Mesothelial cell of epicardium (in vitro differentiated cells): ENCODE measurements around the gene IFNB1. TPM values are rescaled to one million over a fixed set of nuclear protein-coding genes. Genes with fewer than 3 reads are reported as not detected.

Experiments used
- DNase-seq, 2 experiments: peaks; one replicate each; pipeline ENCODE4 v3.0.0; 2021; ENCODE audit warnings: low spot score in 2 of 2; ENCODE audit not compliant: unreplicated experiment in 2 of 2
- H3K27ac Mint-ChIP-seq: 2 replicates; pipeline ENCODE4 v1.8.0; 2021; ENCODE audit warnings: mixed read lengths
- H3K27me3 Mint-ChIP-seq: 2 replicates; pipeline ENCODE4 v1.8.0; 2021; ENCODE audit warnings: low read depth, mixed read lengths
- H3K36me3 Mint-ChIP-seq: 2 replicates; pipeline ENCODE4 v1.8.0; 2021; ENCODE audit warnings: mixed read lengths
- H3K4me1 Mint-ChIP-seq: 2 replicates; pipeline ENCODE4 v1.8.0; 2021; ENCODE audit warnings: mixed read lengths
- H3K4me3 Mint-ChIP-seq: 2 replicates; pipeline ENCODE4 v1.8.0; 2021; ENCODE audit warnings: mild to moderate bottlenecking, moderate library complexity, mixed read lengths
- H3K9me3 Mint-ChIP-seq: 2 replicates; pipeline ENCODE4 v1.8.0; 2021; ENCODE audit warnings: mixed read lengths
- CTCF ChIP-seq: fragments of 200-600 bp; sonication (generic); IDR thresholded peaks from one replicate; pipeline ENCODE4 v1.5.0; 2021; ENCODE audit warnings: antibody characterized with exemption; ENCODE audit not compliant: unreplicated experiment
- total RNA-seq: library from RNA; stranded (reverse); gene quantifications from 3 replicates; pipeline ENCODE4 v1.2.1, GENCODE V29; 2021

Gene IFNB1
- total RNA-seq = not detected in 3 replicates

DNA sequence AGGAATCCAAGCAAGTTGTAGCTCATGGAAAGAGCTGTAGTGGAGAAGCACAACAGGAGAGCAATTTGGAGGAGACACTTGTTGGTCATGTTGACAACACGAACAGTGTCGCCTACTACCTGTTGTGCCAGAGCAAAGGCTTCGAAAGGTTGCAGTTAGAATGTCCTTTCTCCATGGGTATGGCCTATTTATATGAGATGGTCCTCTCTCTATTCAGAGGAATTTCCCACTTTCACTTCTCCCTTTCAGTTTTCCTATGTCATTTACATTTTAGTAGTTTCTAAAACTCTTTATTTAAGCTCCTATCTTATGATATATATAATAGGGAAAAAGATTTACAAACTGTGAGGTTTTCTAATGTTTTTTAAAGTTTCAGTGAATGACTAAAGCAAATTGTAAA lies at the start of gene IFNB1:
IFNB1 (minus strand) TSS at position 162 of the 400 bp plus-strand sequence; CDS start at position 89, 73 bp downstream.
- Mint-ChIP-seq H3K4me3 (no peak within 1 kb of the TSS), H3K4me1 (no peaks in the 10 kb centered on the region), H3K27me3 (no peaks in the 10 kb centered on the region), H3K36me3 (no peaks in the 10 kb centered on the region), H3K9me3 (peaks cover 15% of the 10 kb centered on the region), H3K27ac (no peak within 1 kb of the TSS)
- no peak for TF ChIP-seq CTCF
- DNase-seq = no peak

DNA sequence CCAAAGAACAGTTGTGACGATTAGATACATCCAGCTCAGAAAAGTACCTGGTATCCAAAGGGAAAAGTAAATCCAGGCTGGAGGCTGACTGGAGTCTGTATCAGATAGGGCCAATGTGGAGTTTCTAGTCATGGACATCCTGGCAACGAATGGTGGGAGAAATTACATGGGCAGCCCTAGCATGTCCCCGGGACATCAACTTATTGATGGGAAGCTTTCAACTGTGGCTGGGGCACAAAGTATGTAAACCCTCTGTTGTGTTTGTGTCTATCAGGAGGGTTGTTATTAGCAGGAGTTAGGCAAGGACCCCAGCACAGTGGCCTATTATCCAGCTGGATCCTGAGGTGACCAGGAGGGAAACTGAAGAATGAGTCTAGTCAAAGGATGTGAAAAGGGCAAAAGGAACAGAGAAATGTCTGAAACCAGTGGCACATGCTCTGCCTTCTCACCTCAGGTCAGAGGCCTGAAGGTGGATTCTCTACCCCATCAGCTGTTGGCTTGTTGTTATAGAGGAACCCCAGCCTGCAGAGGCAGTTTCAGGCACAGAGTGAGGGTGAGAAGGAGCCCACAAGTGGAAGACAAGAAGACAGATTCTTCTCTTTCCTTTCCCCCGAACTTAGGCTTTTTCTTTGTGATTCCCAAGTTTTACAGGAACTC lies 44.0 kb upstream of the IFNB1 start:
- H3K4me3 Mint-ChIP-seq = no peak overlapping the region
- no peak overlapping the region for H3K27ac Mint-ChIP-seq
- TF ChIP-seq CTCF = no peak
- H3K9me3 Mint-ChIP-seq = peaks cover 16% of the 10 kb centered on the region
- no peaks in the 10 kb centered on the region for H3K36me3 Mint-ChIP-seq
- H3K4me1 Mint-ChIP-seq = peaks cover 15% of the 10 kb centered on the region
- H3K27me3 Mint-ChIP-seq = peaks cover 2% of the 10 kb centered on the region
- DNase-seq = no peak

DNA sequence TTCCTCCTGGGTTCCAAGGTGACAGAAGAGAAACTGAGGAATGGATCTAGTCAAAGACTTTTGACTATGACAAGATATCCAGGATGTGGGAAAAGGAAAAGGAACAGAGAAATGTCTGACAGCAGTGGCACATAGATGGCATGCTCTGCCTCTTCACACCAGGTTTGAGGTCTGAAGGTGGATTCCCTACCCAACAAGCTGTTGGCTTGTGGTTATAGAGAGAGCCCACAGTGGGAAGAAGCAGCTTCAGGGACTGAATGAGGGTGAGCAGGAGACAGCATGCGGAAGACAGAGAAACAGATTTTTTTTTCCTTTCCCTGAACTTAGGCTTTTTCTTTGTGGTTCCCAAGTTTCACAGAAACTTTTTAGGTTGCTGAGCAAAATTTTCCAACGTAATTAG lies 43.3 kb upstream of the IFNB1 start:
- no peaks in the 10 kb centered on the region for H3K36me3 Mint-ChIP-seq
- H3K9me3 Mint-ChIP-seq = peaks cover 14% of the 10 kb centered on the region
- TF ChIP-seq CTCF = no peak
- H3K27me3 Mint-ChIP-seq = peaks cover under 1% of the 10 kb centered on the region
- no peak overlapping the region for H3K27ac Mint-ChIP-seq
- no peak overlapping the region for H3K4me3 Mint-ChIP-seq
- peaks cover 17% of the 10 kb centered on the region for H3K4me1 Mint-ChIP-seq
- DNase-seq = no peak

- Mint-ChIP-seq H3K36me3 (no peaks in the 10 kb centered on the region), H3K27me3 (no peaks in the 10 kb centered on the region), H3K9me3 (peaks cover 13% of the 10 kb centered on the region), H3K27ac (no peak overlapping the region), H3K4me3 (no peak overlapping the region), H3K4me1 (peaks cover 25% of the 10 kb centered on the region)
- TF ChIP-seq CTCF = no peak
- DNase-seq = no peak
Observed at GRCh38 chr9:21119093-21119770, 41.5 kb upstream of the IFNB1 start.

- Mint-ChIP-seq H3K27ac (peak overlapping the region; percentile 19), H3K36me3 (no peaks in the 10 kb centered on the region), H3K9me3 (peaks cover 13% of the 10 kb centered on the region), H3K4me3 (no peak overlapping the region), H3K4me1 (peaks cover 16% of the 10 kb centered on the region), H3K27me3 (no peaks in the 10 kb centered on the region)
- DNase-seq = no peak
- TF ChIP-seq CTCF = no peak
Observed at GRCh38 chr9:21114311-21114710, 36.6 kb upstream of the IFNB1 start.
